Suprapubic skin (tissue), 4 donors: ENCODE measurements around the gene DNAJC27. TPM values are rescaled to one million over a fixed set of nuclear protein-coding genes. Genes with fewer than 3 reads are reported as not detected.

Source experiments
- DNase-seq, 2 donors: peaks; one replicate each; pipeline ENCODE4 v3.0.0-alpha.2; 2019; ENCODE audit warnings: low spot score in 2 of 2
- H3K27ac ChIP-seq: fragments of 200-600 bp; sonication (generic); one replicate; pipeline ENCODE4 v1.5.1; 2019
- H3K27me3 ChIP-seq: fragments of 200-600 bp; sonication (generic); one replicate; pipeline ENCODE4 v1.5.1; 2019
- H3K36me3 ChIP-seq: fragments of 200-600 bp; sonication (generic); one replicate; pipeline ENCODE4 v1.5.1; 2019
- H3K4me1 ChIP-seq: fragments of 200-600 bp; sonication (generic); one replicate; pipeline ENCODE4 v1.5.1; 2019
- H3K4me3 ChIP-seq: fragments of 200-600 bp; sonication (generic); one replicate; pipeline ENCODE4 v1.5.1; 2019; ENCODE audit warnings: mild to moderate bottlenecking
- H3K9me3 ChIP-seq: fragments of 200-600 bp; sonication (generic); one replicate; pipeline ENCODE4 v1.5.1; 2019
- EP300 ChIP-seq: sonication (generic); formaldehyde crosslinking; IDR thresholded peaks from one replicate; pipeline ENCODE4 v1.6.1; 2017; ENCODE audit warnings: antibody characterized with exemption
- POLR2A ChIP-seq, 2 donors: fragments of 450-650 bp; IDR thresholded peaks; one replicate each; pipeline ENCODE4 v1.6.1; 2017; ENCODE audit warnings: antibody characterized with exemption in 2 of 2, mild to moderate bottlenecking in 2 of 2, moderate library complexity in 2 of 2
- POLR2AphosphoS5 ChIP-seq, 3 donors: sonication (generic); formaldehyde crosslinking; IDR thresholded peaks; one replicate each; pipeline ENCODE4 v1.6.1; 2017; ENCODE audit warnings: antibody characterized with exemption in 3 of 3
- WGBS: methylation state at CpG from one replicate; pipeline ENCODE4 v1.1.5; 2018; 5-methylcytosine and 5-hydroxymethylcytosine counted together
- total RNA-seq, 4 donors: library from RNA; depleted of rRNA; stranded (reverse); fragments of >200 nt; gene quantifications; one replicate each; pipeline ENCODE4 v1.1.0, GENCODE V29; 2016
- TF ChIP-seq, protein P1 (sequence below), 2 donors: fragments of 200-600 bp in 1 of 2; fragments of 450-650 bp in 1 of 2; sonication (generic) in 1 of 2; IDR thresholded peaks; one replicate each; pipeline ENCODE4 v1.5.1; 2016 to 2019; ENCODE audit warnings: antibody characterized with exemption in 2 of 2, mild to moderate bottlenecking in 1 of 2, moderate library complexity in 1 of 2

DNAJC27 gene
- total RNA-seq, 4 donors from 2014 or later: 3.1 to 6.4 (median 4.3) TPM

DNA sequence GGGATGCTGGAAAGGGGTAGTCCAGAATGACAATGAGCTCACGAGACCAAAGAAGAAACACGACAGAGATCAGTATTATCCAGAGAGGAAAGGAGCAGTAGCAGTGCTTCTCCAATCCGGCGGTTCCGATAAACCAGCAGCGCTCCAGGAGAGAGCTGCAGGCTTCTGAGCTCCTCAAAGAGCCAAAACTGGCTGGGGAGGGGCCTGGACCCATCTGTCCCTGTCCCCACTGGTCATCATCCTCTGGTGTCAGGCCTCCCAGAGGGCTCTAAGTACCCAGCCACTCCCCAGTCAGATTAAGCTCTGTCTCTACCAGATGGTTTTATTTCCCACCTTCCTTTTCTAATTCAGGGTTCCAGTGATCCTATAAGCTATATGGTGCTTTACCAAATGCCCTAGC, 23.2 kb downstream of the DNAJC27 start:
- H3K27ac ChIP-seq: no peak overlapping the region
- no peak for DNase-seq
- no peaks in the 10 kb centered on the region for H3K4me1 ChIP-seq
- H3K27me3 ChIP-seq: no peaks in the 10 kb centered on the region
- WGBS: 85% methylated on average over 6 of the region's 6 CpGs
- TF ChIP-seq EP300: no peak
- TF ChIP-seq POLR2AphosphoS5 (IDR thresholded peaks at IDR 0.05): no peak
- TF ChIP-seq, protein P1, sequence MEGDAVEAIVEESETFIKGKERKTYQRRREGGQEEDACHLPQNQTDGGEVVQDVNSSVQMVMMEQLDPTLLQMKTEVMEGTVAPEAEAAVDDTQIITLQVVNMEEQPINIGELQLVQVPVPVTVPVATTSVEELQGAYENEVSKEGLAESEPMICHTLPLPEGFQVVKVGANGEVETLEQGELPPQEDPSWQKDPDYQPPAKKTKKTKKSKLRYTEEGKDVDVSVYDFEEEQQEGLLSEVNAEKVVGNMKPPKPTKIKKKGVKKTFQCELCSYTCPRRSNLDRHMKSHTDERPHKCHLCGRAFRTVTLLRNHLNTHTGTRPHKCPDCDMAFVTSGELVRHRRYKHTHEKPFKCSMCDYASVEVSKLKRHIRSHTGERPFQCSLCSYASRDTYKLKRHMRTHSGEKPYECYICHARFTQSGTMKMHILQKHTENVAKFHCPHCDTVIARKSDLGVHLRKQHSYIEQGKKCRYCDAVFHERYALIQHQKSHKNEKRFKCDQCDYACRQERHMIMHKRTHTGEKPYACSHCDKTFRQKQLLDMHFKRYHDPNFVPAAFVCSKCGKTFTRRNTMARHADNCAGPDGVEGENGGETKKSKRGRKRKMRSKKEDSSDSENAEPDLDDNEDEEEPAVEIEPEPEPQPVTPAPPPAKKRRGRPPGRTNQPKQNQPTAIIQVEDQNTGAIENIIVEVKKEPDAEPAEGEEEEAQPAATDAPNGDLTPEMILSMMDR (IDR thresholded peaks at IDR 0.05): no peak
- no peak for TF ChIP-seq POLR2A (IDR thresholded peaks at IDR 0.05)
- no peak overlapping the region for H3K4me3 ChIP-seq
- peaks cover 68% of the 10 kb centered on the region for H3K36me3 ChIP-seq
- no peaks in the 10 kb centered on the region for H3K9me3 ChIP-seq

DNA sequence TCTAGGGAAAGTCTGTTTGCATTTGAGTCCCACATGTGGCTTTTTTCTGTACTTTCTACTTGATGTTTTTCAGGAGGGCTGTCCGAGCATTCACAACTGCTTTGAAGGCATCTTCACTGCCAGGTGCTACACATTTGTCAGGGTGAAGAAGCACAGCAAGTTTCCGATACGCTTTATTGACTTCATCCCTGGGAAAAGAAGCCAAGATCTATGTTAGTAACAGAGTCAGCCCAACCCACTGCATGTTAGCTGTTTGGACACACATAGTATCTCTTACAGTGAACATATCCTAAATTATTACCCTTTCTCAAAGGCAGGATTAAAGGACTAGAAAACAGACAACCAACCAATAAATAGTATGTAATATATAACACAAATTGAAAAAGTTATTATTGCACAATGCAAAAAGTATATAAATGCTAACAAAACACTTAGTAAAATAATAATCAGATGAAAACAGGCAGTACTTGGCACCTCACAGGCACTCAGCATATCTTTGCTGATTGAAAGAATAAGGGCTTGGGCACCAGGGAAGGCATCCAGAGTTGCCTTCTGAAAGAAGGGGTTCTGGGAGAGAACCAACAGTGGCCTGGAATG, 24.1 kb downstream of the DNAJC27 start:
- peaks cover 59% of the 10 kb centered on the region for H3K36me3 ChIP-seq
- TF ChIP-seq POLR2AphosphoS5 (IDR thresholded peaks at IDR 0.05) (no peak), EP300 (no peak), POLR2A (IDR thresholded peaks at IDR 0.05) (no peak)
- TF ChIP-seq, protein P1 (IDR thresholded peaks at IDR 0.05): no peak
- no peak overlapping the region for H3K27ac ChIP-seq
- no peak for DNase-seq
- H3K4me1 ChIP-seq: no peaks in the 10 kb centered on the region
- H3K27me3 ChIP-seq: no peaks in the 10 kb centered on the region
- H3K9me3 ChIP-seq: no peaks in the 10 kb centered on the region
- H3K4me3 ChIP-seq: no peak overlapping the region
- 93% methylated on average over 3 of the region's 3 CpGs for WGBS

DNA sequence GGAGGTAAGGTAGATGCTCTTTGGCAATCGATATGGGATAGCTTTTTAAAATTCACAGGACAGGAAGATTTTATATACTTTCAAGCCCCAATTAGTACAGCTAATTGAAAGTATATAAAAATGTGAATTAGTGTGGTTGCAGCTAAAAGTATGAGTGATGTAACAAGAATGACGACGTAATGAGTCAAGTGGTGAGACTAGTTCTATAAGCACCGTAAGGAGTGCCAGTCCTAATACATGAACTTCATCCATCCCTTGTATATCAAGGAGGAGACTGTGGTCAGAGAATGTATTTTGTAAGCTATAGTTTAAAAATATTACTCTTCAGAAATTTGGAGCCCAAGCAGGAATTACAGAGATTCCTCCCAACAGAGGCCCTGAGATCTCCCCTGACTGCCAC, 25.8 kb downstream of the DNAJC27 start:
- H3K4me3 ChIP-seq: no peak overlapping the region
- no peaks in the 10 kb centered on the region for H3K4me1 ChIP-seq
- H3K9me3 ChIP-seq: no peaks in the 10 kb centered on the region
- H3K27me3 ChIP-seq: no peaks in the 10 kb centered on the region
- H3K27ac ChIP-seq: no peak overlapping the region
- no peak for DNase-seq
- whole genome bisulfite sequencing: 84% methylated on average over 4 of the region's 4 CpGs
- peaks cover 43% of the 10 kb centered on the region for H3K36me3 ChIP-seq
- TF ChIP-seq, protein P1 (IDR thresholded peaks at IDR 0.05): no peak
- no peak for TF ChIP-seq POLR2A (IDR thresholded peaks at IDR 0.05)
- no peak for TF ChIP-seq POLR2AphosphoS5 (IDR thresholded peaks at IDR 0.05)
- no peak for TF ChIP-seq EP300

- H3K36me3 ChIP-seq: peaks cover 24% of the 10 kb centered on the region
- H3K9me3 ChIP-seq: no peaks in the 10 kb centered on the region
- 78% methylated on average over 7 of the region's 7 CpGs for WGBS
- TF ChIP-seq, protein P1 (IDR thresholded peaks at IDR 0.05): no peak
- TF ChIP-seq POLR2A (IDR thresholded peaks at IDR 0.05) (no peak), EP300 (no peak), POLR2AphosphoS5 (IDR thresholded peaks at IDR 0.05) (no peak)
- no peak overlapping the region for H3K27ac ChIP-seq
- H3K4me3 ChIP-seq: no peak overlapping the region
- DNase-seq: no peak
- H3K4me1 ChIP-seq: no peaks in the 10 kb centered on the region
- H3K27me3 ChIP-seq: no peaks in the 10 kb centered on the region
Observed at GRCh38 chr2:24943427-24944053, 28.2 kb downstream of the DNAJC27 start.

DNA sequence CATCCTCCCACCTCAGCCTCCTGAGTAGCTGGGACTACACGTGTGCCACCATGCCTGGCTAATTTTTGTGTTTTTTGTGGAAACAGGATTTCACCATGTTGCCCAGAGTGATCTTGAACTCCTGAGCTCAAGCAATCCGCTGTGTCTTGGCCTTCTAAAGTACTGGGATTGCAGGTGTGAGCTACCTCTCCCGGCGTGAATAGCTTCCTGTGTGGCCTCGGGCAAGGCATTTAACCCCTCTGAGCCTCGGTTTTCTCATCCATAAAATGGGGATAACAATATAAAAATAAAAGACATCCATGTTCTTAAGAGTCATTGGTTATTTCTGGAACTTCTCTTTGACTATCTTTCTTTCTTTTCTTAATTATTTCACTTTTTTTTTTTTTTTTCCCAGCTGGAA, 32.4 kb downstream of the DNAJC27 start:
- WGBS: 84% methylated on average over 6 of the region's 6 CpGs
- no peak overlapping the region for H3K27ac ChIP-seq
- H3K9me3 ChIP-seq: no peaks in the 10 kb centered on the region
- no peak overlapping the region for H3K4me3 ChIP-seq
- H3K36me3 ChIP-seq: no peaks in the 10 kb centered on the region
- no peak for DNase-seq
- TF ChIP-seq POLR2A (IDR thresholded peaks at IDR 0.05): no peak
- no peaks in the 10 kb centered on the region for H3K27me3 ChIP-seq
- H3K4me1 ChIP-seq: no peaks in the 10 kb centered on the region
